ENCODE data around the gene ASB6. TPM values are rescaled to one million over a fixed set of nuclear protein-coding genes. Genes with fewer than 3 reads are reported as not detected.
"Not testable (repeated sequence)": the region's sequence is repeated elsewhere in the genome, so short reads cannot be mapped to it uniquely, and the experiment has no call there.

Gene ASB6
- total RNA-seq, 1 experiment from 2014 or later = 37.2 TPM

- DNase-seq (ENCODE audit: low spot score) = no peak
- in situ Hi-C loops (cut with HindIII; ENCODE audit: low sequenced_read_pairs) = no loop called here
Observed at GRCh38 chr9:129669946-129670345, 28.0 kb upstream of the ASB6 start.

- no peak for DNase-seq (ENCODE audit: low spot score)
- in situ Hi-C loops (cut with HindIII; ENCODE audit: low sequenced_read_pairs) = no loop called here
Observed at GRCh38 chr9:129669141-129669718, 27.3 kb upstream of the ASB6 start.

- DNase-seq (ENCODE audit: low spot score) = no peak
- in situ Hi-C loops (cut with HindIII; ENCODE audit: low sequenced_read_pairs) = no loop called here
Observed at GRCh38 chr9:129667850-129668249, 25.9 kb upstream of the ASB6 start.

GRCh38 chr9:129667378-129667777 lies 25.4 kb upstream of the ASB6 start:
- in situ Hi-C loops (cut with HindIII; ENCODE audit: low sequenced_read_pairs) = no loop called here
- DNase-seq (ENCODE audit: low spot score) = no peak

- no peak for DNase-seq (ENCODE audit: low spot score)
Observed at GRCh38 chr9:129666575-129666974, 24.6 kb upstream of the ASB6 start.

GRCh38 chr9:129665814-129666520 lies 24.0 kb upstream of the ASB6 start:
- in situ Hi-C loops (cut with HindIII; ENCODE audit: low sequenced_read_pairs) = no loop called here
- DNase-seq (ENCODE audit: low spot score) = no peak

More at GRCh38 chr9:129666575-129666974, 24.6 kb upstream of the ASB6 start:
- in situ Hi-C loops (cut with HindIII; ENCODE audit: low sequenced_read_pairs) = no loop called here

- DNase-seq (ENCODE audit: low spot score) = no peak
- in situ Hi-C loops (cut with HindIII; ENCODE audit: low sequenced_read_pairs) = no loop called here
Observed at GRCh38 chr9:129665389-129665775, 23.4 kb upstream of the ASB6 start, which contains the start of gene PRRX2. Gene PRRX2, plus strand, starts transcription at chr9:129665647. Its CDS starts 221 bp downstream, at chr9:129665868.

- in situ Hi-C loops (cut with HindIII; ENCODE audit: low sequenced_read_pairs) = no loop called here
- DNase-seq (ENCODE audit: low spot score) = no peak
Observed at GRCh38 chr9:129664746-129665388, 22.9 kb upstream of the ASB6 start.

GRCh38 chr9:129662239-129662638 lies 20.3 kb upstream of the ASB6 start:
- DNase-seq (ENCODE audit: low spot score); in situ Hi-C loops (cut with HindIII; ENCODE audit: low sequenced_read_pairs): not testable (repeated sequence)

- in situ Hi-C loops (cut with HindIII; ENCODE audit: low sequenced_read_pairs) = no loop called here
- DNase-seq (ENCODE audit: low spot score) = no peak
Observed at GRCh38 chr9:129661029-129661428, 19.1 kb upstream of the ASB6 start.

- in situ Hi-C loops (cut with HindIII; ENCODE audit: low sequenced_read_pairs) = no loop called here
- no peak for DNase-seq (ENCODE audit: low spot score)
Observed at GRCh38 chr9:129656795-129657390, 14.9 kb upstream of the ASB6 start.

GRCh38 chr9:129655696-129656095 lies 13.7 kb upstream of the ASB6 start:
- in situ Hi-C loops (cut with HindIII; ENCODE audit: low sequenced_read_pairs) = no loop called here
- no peak for DNase-seq (ENCODE audit: low spot score)

GRCh38 chr9:129655154-129655553 lies 13.2 kb upstream of the ASB6 start:
- no peak for DNase-seq (ENCODE audit: low spot score)
- in situ Hi-C loops (cut with HindIII; ENCODE audit: low sequenced_read_pairs) = no loop called here

GRCh38 chr9:129654554-129655040 lies 12.6 kb upstream of the ASB6 start:
- in situ Hi-C loops (cut with HindIII; ENCODE audit: low sequenced_read_pairs) = no loop called here

GRCh38 chr9:129653823-129654553 lies 12.0 kb upstream of the ASB6 start:
- in situ Hi-C loops (cut with HindIII; ENCODE audit: low sequenced_read_pairs) = no loop called here

More at GRCh38 chr9:129654554-129655040, 12.6 kb upstream of the ASB6 start:
- DNase-seq (ENCODE audit: low spot score) = no peak

GRCh38 chr9:129650680-129651235 lies 8.8 kb upstream of the ASB6 start:
- DNase-seq (ENCODE audit: low spot score) = no peak
- in situ Hi-C loops (cut with HindIII; ENCODE audit: low sequenced_read_pairs) = no loop called here

More at GRCh38 chr9:129653823-129654553, 12.0 kb upstream of the ASB6 start:
- DNase-seq (ENCODE audit: low spot score) = no peak

GRCh38 chr9:129649726-129650679 lies 8.1 kb upstream of the ASB6 start:
- in situ Hi-C loops (cut with HindIII; ENCODE audit: low sequenced_read_pairs) = no loop called here
- DNase-seq (ENCODE audit: low spot score) = no peak

GRCh38 chr9:129648764-129649115 lies 6.8 kb upstream of the ASB6 start:
- DNase-seq (ENCODE audit: low spot score) = no peak
- in situ Hi-C loops (cut with HindIII; ENCODE audit: low sequenced_read_pairs) = no loop called here

Data from G401 (cell line).